Measurements from ENCODE around the gene TSPAN3. TPM values are rescaled to one million over a fixed set of nuclear protein-coding genes. Genes with fewer than 3 reads are reported as not detected.

TSPAN3 gene
- total RNA-seq, 1 experiment from 2014 or later, result 140 TPM

GRCh38 chr15:77074350-77074749, 3.4 kb upstream of the TSPAN3 start:
- no peak for DNase-seq
- Histone ChIP-seq H3K9me3 (ENCODE audit: low read length) (no peaks in the 10 kb centered on the region), H3K27me3 (ENCODE audit: low read length) (no peaks in the 10 kb centered on the region), H3K9me2 (replicated peaks; ENCODE audit: low read length) (no peaks in the 10 kb centered on the region), H3K4me2 (ENCODE audit: low read length) (no peak overlapping the region), H3F3A (ENCODE audit: low read length, unreplicated experiment) (no peaks in the 10 kb centered on the region), H4K20me1 (ENCODE audit: low read length) (peaks cover 9% of the 10 kb centered on the region; the same call in 1 of the 2 replicates), H2AFZ (ENCODE audit: low read length) (no peak overlapping the region), H3K4me3 (ENCODE audit: low read length) (no peak overlapping the region), H3K79me2 (ENCODE audit: low read length) (peaks cover 12% of the 10 kb centered on the region), H3K9ac (ENCODE audit: low read length) (no peak overlapping the region), H3K27ac (ENCODE audit: low read length) (no peak overlapping the region), H3K36me3 (ENCODE audit: low read depth, low read length) (no peaks in the 10 kb centered on the region), H3K4me1 (ENCODE audit: insufficient read depth, low read length) (peaks cover 12% of the 10 kb centered on the region; the same call in 1 of the 2 replicates)
- ChIA-PET CTCF (no interaction called here), POLR2A (ENCODE audit: unreplicated experiment) (no interaction called here)
- intact Hi-C loops (cut with micrococcal nuclease), result no loop called here
- TF ChIP-seq EZH2 (IDR thresholded peaks at IDR 0.05; ENCODE audit: low read length, unreplicated experiment), result no peak
- no peak for TF ChIP-seq EZH2phosphoT487 (IDR thresholded peaks at IDR 0.05; ENCODE audit: borderline replicate concordance, low read length)
- no peak for TF ChIP-seq CTCF (conservative IDR thresholded peaks at IDR 0.05; ENCODE audit: low read depth, low read length)
- ATAC-seq, result no peak
- BruUV-seq (replicated peaks), result no TSS peak

- peaks cover 9% of the 10 kb centered on the region; the same call in 1 of the 2 replicates for H4K20me1 ChIP-seq (ENCODE audit: low read length)
- intact Hi-C loops (cut with micrococcal nuclease), result no loop called here
- H3F3A ChIP-seq (ENCODE audit: low read length, unreplicated experiment), result no peaks in the 10 kb centered on the region
- H3K4me2 ChIP-seq (ENCODE audit: low read length), result peak overlapping the region; percentile 62
- H3K9me3 ChIP-seq (ENCODE audit: low read length), result no peaks in the 10 kb centered on the region
- ChIA-PET CTCF (no interaction called here), POLR2A (ENCODE audit: unreplicated experiment) (interaction anchor here (0.6 kb wide), 1 partner anchor 11 kb away, joined by 4 read pairs; no protein-coding TSS in a partner anchor)
- no peaks in the 10 kb centered on the region for H3K36me3 ChIP-seq (ENCODE audit: low read depth, low read length)
- DNase-seq (no peak), ATAC-seq (no peak)
- no peak for TF ChIP-seq EZH2 (IDR thresholded peaks at IDR 0.05; ENCODE audit: low read length, unreplicated experiment)
- TF ChIP-seq EZH2phosphoT487 (IDR thresholded peaks at IDR 0.05; ENCODE audit: borderline replicate concordance, low read length), result no peak
- no peak for TF ChIP-seq CTCF (conservative IDR thresholded peaks at IDR 0.05; ENCODE audit: low read depth, low read length)
- H3K4me1 ChIP-seq (ENCODE audit: insufficient read depth, low read length), result peaks cover 36% of the 10 kb centered on the region
- no TSS peak for BruUV-seq (replicated peaks)
- no peak overlapping the region for H3K9ac ChIP-seq (ENCODE audit: low read length)
- peak overlapping the region; percentile 73 for H2AFZ ChIP-seq (ENCODE audit: low read length)
- no peaks in the 10 kb centered on the region for H3K27me3 ChIP-seq (ENCODE audit: low read length)
- H3K27ac ChIP-seq (ENCODE audit: low read length), result no peak overlapping the region
- peaks cover 35% of the 10 kb centered on the region for H3K79me2 ChIP-seq (ENCODE audit: low read length)
- peak overlapping the region; percentile 86; the same call in 1 of the 2 replicates for H3K4me3 ChIP-seq (ENCODE audit: low read length)
- H3K9me2 ChIP-seq (replicated peaks; ENCODE audit: low read length), result no peaks in the 10 kb centered on the region
These were observed 655 bp upstream of the TSPAN3 start for GRCh38 chr15:77071305-77072223.

- Histone ChIP-seq H3K4me2 (ENCODE audit: low read length) (peak overlapping the region; percentile 95), H3F3A (ENCODE audit: low read length, unreplicated experiment) (peaks cover under 1% of the 10 kb centered on the region), H2AFZ (ENCODE audit: low read length) (no peak overlapping the region), H3K79me2 (ENCODE audit: low read length) (peaks cover 49% of the 10 kb centered on the region), H3K27ac (ENCODE audit: low read length) (peak overlapping the region; percentile 20), H3K4me1 (ENCODE audit: insufficient read depth, low read length) (peaks cover 46% of the 10 kb centered on the region), H3K9ac (ENCODE audit: low read length) (peak overlapping the region; percentile 84), H3K9me3 (ENCODE audit: low read length) (no peaks in the 10 kb centered on the region), H4K20me1 (ENCODE audit: low read length) (peaks cover 9% of the 10 kb centered on the region; the same call in 1 of the 2 replicates), H3K27me3 (ENCODE audit: low read length) (no peaks in the 10 kb centered on the region), H3K4me3 (ENCODE audit: low read length) (peak overlapping the region; percentile 86), H3K36me3 (ENCODE audit: low read depth, low read length) (no peaks in the 10 kb centered on the region), H3K9me2 (replicated peaks; ENCODE audit: low read length) (no peaks in the 10 kb centered on the region)
- CTCF ChIA-PET, result no interaction called here
- ATAC-seq (no peak), DNase-seq (no peak)
- BruUV-seq (replicated peaks), result no TSS peak
- POLR2A ChIA-PET (ENCODE audit: unreplicated experiment), result interaction anchor here (0.6 kb wide), 1 partner anchor 37 kb away, joined by 3 read pairs; no protein-coding TSS in a partner anchor
- TF ChIP-seq CTCF (conservative IDR thresholded peaks at IDR 0.05; ENCODE audit: low read depth, low read length) (no peak), EZH2 (IDR thresholded peaks at IDR 0.05; ENCODE audit: low read length, unreplicated experiment) (no peak), EZH2phosphoT487 (IDR thresholded peaks at IDR 0.05; ENCODE audit: borderline replicate concordance, low read length) (no peak)
- intact Hi-C loops (cut with micrococcal nuclease), result no loop called here
These were observed 772 bp downstream of the TSPAN3 start for GRCh38 chr15:77070180-77070494.

Data from PC-3 (cell line).